ENCODE results near the gene FRS3.
A peak's percentile ranks its signal among the peaks of the same experiment; 100 is the strongest.

Gene FRS3

DNA sequence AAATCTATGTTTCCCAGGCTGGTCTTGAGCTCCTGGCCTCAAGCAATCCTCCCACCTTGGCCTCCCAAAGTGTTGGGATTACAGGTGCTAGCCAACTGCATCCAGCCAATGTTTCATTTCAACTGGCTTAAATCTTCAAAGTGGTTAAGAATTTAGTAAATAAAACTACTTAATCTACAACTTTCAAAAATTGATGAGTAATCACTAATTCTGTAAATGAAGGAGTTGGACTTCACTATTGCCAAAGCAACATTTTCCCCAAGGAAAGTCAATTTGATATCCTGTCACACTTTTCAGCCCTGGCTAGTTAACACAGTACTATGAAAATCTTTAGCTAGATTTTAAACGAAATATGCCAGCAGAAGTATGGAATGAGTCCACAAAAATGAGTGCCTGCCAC lies 11.6 kb upstream of the FRS3 start:
- no peak for DNase-seq

DNA sequence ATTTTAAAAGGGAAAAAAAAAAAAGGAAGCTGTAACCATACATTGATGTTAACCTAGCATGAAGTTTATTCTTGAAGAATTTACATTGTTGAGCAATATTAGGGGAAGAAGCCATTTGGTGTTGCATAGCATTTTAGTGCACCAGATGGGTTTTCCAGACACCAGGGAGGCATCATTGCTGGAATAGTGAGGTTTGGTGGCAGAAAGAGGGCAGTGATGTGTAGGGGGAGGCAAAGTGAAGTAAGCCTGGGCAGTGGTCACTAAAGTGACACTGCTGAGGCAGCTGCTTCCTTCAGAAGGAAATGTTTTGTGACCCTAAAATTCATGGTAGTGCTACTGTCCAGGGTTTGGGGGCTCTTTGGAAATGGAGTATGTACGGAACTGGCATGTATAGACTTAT lies 10.3 kb upstream of the FRS3 start:
- DNase-seq = no peak

DNA sequence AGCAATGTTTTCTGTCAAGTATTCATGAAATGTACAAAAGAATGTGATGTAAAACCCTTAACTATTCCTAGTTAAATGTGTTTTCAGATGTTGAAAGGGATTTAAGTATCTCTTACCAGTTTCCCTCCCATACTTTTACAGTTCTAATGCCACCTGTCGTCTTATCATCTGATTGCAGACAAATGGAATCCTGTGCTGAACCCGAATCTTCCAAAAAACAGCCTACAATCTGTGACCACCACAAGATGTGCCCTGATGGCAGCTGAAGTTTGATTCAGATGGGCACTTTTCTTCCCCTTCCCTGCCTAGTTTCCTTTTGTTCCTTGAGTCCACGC lies 9.7 kb upstream of the FRS3 start:
- DNase-seq = no peak

DNA sequence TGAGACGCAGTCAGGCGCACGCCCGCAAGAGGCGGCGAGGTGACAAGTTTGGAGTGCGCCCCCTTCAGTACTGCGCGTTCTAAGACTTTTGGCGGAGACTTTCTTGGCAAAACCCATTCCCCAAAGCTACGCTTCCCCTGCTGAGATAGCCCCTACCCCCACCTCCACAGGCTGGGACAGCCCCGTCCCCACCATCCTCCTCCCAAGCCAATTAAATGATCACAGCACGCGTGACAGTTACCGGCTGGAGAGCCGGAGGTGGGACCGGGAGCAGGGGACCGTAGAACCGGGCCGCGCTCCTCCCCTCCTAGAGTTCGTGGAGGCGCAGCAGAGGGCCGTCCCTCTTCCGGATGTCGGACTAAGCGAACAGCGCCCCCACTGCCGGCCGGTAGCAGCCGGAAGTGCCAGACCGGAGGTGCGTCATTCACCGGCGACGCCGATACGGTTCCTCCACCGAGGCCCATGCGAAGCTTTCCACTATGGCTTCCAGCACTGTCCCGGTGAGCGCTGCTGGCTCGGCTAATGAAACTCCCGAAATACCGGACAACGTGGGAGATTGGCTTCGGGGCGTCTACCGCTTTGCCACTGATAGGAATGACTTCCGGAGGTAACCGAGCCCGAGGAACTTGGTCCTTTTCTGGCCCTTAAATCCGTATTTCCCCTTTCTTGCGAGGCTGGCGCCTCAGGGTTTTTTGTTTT lies 7.7 kb upstream of the FRS3 start, which contains the start of gene TOMM6:
TSS of gene TOMM6 (plus strand) at position 476 of the 699 bp plus-strand sequence. CDS start at position 480, 4 bp downstream.
- DNase-seq = peak; percentile 91

DNA sequence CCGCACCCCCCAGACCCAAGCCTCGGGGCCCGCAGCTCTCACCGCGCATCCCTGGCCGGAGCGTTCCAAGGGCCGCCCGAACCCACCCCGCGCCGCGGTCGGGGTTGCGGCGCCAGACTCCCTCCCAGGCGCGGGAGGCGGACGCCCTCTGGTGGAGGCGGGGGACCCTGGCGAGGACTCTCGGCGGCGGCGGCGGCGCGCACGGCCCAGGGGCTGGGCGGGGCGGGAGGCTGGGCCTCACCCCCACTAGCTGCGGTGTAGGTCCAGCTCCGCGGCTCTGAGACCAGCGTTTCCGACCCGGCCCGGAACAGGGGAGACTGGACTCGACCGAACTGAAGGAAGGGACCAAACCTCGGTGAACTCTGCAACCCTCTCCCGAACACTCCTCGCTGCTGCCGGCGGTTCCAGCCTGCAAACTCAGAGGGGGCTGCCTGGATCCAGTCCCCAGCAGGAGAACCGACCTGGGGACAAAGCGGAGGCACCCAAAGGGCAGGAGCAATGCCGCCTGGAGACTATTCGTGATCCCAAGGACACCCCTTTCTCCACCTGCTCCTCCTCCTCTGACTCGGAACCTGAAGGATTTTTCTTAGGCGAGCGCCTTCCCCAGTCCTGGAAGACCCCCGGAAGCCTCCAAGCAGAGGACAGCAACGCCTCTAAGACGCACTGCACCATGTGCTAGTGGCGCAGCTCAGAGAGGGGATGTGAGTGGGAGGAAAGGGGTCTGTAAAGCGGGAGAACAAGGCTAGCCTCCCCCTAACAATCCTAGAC lies 6.9 kb upstream of the FRS3 start:
- peak; percentile 87 for DNase-seq

DNA sequence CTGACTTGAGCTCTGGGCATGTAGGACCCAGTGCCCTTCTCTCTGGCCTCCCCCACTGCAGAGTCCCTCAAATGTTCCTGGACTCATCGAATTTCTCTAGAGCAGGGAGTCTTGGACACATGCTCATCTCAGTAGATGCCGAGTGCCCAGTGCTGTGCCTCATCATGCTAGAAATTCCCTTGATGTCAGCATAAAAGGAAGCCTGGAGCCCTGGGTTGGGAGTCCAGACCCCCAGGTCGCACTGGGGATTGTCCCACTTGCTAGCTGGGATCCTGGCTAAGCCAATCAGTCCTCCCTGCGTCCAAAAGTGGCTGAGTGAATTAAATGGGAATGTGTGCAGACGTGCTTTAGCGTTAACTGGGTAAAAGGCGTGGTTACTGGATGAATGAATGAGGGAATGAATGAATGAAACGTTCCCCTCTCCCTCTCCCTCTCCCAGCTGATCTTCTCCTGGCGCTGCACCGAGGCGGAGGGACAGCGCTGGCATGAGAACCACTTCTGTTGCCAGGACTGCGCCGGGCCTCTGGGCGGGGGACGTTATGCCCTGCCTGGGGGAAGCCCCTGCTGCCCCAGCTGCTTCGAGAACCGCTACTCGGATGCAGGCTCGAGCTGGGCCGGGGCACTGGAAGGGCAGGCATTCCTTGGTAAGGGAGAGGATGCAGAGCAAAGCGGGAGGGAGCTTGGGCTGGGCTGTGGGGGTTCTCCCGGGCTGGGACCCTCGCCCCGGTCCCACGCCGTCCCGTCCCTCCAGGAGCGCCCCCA lies 6.2 kb upstream of the FRS3 start:
- DNase-seq = peak; percentile 72

DNA sequence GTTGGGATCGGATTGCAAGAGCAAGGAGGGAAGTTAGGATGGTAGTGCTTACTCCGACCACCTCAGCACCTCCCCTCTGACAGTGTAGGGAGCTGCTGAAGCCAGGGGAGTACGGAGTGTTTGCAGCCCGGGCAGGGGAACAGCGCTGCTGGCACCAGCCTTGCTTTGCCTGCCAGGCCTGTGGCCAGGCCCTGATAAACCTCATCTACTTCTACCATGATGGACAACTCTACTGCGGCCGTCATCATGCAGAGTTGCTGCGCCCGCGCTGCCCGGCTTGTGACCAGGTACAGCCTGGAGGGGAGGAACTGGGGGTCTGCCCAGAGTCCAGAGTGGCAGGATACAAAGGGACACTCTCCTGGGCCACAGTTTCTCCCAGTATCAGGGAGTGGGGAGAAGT lies 5.6 kb upstream of the FRS3 start:
- no peak for DNase-seq

DNA sequence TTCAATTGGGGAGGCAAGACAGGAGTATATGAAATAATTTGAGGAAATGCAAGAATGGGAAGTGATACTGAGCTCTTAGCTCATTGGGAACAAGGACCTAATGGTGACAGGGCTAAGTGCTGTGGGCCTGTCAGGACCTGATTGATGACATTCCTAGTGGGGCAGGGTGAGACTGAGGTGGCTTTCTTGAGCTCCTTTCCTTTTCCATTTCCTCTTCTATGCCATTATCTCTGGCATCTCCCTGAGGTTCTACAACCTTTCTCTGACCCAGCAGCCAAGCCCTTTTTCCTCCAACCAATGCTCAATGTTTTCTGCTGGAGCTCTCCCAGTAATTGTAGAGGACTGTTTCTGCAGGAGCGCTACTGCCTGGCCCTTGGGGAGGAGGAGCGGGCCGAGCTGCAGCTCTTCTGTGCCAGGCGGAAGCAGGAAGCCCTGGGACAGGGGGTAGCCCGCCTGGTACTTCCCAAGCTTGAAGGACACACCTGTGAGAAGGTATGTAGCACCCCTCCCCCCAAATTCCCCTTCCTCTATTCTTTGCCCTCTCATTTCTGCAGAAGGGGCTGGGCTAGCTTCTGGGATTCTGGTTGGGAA lies 5.0 kb upstream of the FRS3 start:
- DNase-seq = no peak

DNA sequence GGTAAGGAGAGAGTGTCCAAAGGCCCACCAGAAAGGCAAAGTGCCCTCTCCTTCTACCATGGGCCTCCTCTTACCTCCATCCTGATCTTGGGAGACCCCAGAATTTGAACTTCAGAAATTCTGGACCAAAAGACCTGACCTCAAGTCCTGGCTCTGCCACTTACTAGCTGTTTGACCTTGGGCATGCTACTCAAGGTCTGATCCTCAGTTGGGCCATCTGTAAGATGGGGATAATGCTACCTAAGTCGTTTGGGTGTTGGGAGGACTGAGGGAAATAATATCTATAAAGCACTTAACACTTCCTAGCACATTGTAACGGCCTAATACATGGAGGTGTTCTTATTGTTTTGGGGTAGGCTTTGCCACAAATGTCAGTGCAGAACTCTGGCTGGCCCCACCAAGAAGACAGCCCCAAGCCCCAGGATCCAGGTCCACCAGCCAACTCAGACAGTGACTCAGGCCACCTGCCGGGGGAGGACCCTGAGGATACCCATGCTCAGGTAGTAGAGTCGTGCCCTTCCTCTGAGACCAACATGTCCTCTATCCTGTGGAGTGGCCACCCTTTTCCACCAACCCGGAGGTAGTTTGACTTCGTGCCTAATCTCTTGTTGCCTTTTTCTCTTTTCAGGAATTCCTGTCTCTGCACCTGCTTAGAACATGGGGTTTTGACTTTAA lies 3.5 kb upstream of the FRS3 start:
- DNase-seq = no peak

DNA sequence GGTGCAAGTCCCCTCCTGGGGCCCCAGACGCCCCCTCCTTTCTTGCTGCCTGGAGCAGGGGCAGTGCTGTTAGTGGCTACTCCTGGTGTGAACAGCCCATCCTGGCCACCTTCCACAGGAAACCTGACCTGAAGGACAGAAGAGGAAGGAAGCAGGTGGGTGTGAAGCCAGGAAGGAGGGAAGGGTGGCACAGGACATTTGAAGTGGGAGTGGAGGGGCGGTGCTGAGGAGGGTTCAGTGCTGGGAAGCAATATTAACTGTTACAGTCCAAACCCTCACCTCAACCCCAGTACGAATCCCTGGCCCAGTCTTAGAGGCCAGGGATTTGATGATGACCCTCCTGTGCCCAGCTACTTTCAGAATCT lies 1.6 kb upstream of the FRS3 start:
- DNase-seq = no peak

DNA sequence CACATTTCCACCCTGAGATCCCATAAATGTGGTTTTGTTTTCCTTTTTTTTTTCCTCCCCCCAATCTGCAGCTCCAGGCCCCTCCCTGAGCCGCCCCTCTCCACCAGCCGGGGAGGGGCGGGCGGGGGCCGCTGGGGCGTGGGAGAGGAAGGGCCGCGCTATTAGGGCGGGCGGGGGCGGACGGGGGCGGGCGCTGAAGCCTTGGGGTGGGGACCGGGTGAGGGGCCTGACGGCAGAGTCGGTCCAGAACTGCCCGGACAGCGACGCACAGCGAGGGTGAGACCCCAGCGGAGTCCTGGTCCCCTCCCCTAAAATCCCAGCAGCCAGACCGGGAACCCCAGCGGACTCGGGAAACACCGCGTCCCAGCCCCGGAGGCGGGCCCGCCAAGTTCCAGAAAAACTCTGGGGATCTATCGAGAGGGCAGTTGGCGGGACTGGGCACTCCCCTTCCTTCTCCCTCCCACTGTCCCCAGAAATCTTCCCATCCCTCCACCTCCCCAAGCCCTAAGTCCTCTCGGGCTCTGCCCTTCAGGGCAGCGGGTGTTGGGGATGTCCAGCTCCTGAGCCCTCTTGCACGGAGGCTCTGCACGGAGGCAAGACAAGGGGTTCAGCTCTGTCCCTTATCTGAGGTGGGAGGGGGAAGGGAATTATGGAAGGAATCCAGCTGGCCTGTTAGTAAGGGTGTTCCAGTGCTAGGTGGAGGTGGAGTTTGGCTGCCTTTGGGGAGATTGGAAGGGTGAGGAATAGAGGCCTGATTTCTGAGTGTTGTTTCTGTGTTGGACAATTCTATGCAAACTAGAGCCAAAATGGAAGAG lies 1.1 kb upstream of the FRS3 start, which contains the start of gene PRICKLE4:
TSS of gene PRICKLE4 (plus strand) at position 232 of the 815 bp plus-strand sequence. CDS start 2,692 bp downstream, outside the sequence.
- peak; percentile 66 for DNase-seq

DNA sequence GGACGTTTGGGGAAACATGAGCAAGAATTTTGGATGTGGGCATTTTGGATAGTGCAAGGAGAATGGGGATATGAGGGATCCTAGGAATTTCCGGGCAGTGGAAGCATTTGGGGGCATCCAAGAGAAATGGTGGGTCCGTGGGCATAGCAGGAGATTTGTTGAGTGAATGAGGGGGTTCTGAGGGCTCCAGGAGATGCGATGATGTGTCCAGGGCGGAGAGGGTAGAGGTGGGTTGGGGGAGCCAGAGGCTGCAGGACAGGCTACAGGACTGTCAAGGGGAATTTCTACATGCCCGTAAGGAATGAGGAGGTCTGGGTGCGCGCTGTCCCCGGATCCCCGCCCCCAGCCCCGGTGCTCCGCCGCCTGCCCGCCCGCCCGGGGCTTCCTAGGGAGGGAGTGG lies 364 bp downstream of the FRS3 start:
- DNase-seq = no peak

DNA sequence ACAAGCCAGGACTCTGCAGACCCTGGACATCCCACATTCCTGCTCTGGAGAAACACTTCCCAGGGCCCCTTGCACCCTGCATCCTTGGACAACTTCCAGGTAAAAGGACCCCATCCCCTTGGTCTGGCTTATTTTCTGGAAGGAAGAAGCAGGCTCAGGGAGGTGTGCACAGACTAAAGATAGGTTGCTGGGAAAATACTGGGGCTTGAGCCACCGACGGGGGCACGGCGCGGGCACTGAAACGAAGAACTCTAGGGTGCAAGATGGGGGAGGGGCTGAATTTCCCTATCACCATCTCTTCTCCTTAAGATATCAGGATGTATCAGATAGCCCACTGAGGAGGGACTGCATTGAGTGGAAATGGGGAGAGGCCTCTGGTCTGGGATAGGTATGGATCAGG lies 805 bp downstream of the FRS3 start:
- DNase-seq = no peak

DNA sequence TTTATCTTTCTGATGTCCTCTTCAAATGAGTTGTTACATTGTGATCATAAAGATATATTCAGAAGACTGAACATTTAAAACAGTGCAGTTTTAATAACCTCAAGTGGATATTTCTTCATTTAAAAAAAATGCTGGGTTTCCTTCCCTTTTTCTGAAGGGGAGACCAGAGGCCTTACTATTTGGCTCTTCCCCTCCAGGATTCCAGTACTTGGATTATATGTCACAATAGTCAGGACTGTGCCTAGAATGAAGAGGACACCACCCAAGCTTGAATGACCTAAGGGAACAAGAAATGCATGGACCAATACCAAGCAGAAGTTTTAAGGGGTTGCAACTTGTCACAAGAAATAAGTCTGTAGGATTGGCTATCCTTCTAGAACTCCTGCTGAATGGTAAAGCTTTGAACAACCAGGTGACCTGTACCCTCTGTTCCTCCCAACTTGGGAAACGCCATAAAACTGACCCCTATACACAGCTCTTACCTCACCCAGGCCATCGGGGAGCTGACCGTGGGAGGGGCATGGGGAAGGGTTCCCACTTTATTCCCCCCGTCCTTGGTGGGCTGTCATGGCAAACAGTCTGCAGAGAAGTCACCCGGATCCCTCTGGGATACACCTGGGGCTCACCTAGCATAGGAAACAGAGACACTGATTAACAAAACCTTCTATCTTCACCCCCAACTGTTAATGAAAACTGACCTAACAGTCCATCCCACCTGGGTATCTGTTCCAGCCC lies 2.0 kb downstream of the FRS3 start:
- DNase-seq = no peak

DNA sequence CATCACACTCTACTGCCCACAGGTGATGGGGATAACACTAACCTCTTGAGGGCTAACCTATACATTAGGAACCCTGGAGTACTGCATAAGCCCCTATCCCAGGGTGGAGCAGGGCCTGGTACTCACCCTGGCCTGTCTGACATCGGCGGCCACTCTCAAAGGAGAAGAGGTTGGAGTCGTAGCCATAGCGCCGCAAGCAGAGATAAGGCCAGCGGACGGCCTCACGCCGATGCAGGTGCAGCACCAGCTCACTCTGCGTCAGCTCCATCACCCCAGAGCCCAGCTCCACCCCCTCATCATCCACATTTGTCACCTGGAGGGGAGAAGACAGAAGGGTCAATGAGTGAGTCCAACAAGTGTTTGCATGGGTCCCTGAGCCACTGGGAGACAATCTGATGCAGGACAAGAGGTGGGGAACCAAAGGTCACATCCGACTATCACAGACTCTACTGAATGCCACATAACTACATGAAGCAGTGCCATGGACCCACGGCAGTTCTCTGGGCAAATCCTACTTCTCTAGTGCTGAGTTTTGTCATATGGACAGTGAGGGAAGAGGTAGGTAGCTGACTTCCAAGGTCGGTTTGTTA lies 4.3 kb downstream of the FRS3 start:
- DNase-seq = no peak

DNA sequence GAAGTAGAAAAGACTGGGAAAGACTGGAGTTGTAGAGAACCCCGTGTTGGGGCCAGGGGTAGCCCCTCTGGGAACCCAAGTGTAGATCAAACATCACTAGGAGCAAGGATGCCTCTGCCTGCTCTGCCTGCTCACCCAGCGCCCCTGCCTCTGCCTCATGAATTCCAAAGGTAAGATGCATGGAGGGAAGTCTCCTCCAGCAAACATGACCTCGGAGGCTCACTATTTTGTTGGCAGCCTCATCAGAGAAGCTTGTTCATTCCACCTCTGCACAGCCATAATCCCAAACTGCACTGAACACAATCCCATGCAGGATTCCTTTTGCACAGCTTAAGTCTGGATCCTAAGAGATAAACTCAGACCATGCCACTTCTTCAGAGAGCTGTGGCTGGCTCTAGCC lies 4.9 kb downstream of the FRS3 start:
- no peak for DNase-seq

DNA sequence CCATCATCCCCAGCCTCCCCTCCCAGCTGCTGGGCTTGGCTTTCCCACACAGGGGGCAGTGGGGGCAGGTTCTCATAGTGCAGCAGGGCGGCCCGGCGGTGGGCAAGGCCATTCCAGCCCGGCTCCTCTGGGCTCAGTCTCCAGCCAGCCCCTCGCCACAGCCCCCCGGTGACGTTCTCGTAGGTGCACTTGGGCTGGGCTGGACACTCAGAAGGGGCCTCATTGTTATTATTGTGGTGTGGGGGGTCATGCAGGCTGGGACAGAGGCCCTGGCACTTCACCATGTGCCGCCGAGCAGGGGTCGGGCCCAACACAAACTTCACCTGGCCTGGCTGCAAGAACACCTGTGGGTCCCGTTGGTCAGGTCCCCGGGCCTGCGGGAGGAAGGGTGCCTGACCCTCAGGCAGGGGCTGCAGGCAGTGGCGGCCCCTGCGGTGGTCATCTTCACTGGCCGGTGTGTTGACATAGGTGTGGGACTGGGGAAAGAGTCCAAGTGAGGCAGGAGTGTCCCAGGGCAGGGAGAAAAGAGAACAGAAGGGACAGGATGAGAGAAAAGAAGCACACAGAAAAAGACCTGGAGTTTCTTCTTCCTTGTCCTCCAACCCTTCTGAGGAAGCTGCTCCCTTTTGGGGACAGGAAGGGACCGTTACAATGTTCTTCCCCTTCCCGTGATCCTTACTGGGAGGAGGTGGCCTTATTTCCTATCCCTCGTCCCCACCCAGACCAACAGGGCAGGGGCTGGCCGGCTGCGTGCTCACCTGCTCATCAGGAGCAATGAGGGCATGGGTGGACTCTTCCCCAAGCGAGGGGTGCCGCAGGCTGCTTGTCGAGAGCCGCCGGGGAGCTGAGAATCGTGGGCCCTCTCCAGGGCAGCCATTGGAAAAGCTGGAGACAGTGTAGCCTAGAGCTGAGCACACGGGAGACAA lies 8.4 kb downstream of the FRS3 start:
- no peak for DNase-seq

DNA sequence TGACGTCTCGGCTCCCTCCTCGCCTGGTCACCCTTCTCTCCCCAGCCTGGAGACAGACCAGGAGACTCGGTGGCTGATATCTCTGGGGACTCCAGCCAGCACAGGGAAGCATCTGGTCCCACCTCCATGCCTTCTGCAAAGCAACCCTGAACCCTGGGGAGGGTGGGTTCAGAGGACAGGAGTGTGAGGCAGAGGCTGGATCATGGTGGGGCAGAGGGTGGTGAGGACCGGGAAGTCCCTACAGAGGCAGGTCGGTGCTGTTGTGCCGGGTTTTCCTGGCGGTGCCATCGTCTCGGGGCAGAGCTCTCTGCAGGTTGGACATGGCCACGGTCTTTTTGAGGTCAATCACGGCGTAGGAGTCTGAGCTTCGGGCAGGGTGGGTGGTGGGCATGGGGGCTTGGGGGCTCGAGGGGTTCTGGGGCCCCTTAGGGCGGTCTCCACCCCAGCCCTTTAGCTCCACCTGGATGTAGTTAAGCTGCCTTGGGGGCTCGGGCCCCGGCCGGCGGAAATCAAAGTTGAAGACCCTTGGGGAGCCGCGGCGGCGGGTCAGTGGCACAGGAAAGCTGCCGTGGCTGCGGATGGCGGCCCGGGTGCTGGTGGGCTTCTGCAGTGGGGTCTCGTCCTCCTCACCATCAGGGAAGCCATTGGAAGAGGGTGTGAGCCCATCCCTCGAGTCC lies 9.2 kb downstream of the FRS3 start:
- DNase-seq = no peak

DNA sequence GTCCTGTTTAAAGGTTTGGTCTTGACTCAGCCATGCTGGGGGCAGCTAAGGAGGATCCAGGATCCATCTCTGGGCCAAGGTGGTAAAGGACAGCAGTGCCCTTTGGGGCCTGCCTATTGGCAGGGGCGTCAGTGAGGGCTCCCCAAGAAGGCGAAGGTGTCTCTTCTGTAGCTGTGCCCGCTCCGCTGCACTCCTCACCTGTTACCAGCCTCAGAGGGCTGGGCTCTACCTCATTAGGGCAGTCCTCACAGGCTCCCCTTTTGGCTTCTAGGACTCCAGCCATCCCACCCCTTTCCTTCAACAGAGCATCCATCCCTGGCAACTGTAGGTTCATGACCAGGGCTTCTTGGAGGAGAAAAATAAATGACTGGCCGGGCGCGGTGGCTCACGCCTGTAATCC lies 10.3 kb downstream of the FRS3 start:
- DNase-seq = no peak
